K562 (cell line): ENCODE results near the gene CLIP4. TPM values are rescaled to one million over a fixed set of nuclear protein-coding genes. Genes with fewer than 3 reads are reported as not detected.

ENCODE experiments used
- ATAC-seq: fragments of 200-7000 bp; cut with Tn5 transposase; 3 replicates; pipeline ENCODE4 v1.9.1; 2020; ENCODE audit warnings: moderate library complexity
- BruUV-seq: library from RNA; stranded (reverse); fragments of 400-500 nt; replicated peaks from 2 replicates; lab custom pipeline; 2021; lab: Mats Ljungman, UMichigan
- CTCF ChIA-PET: fragments of 300-600 bp; formaldehyde crosslinking; extraction: SDS; loops from one replicate; lab custom pipeline; 2021; ENCODE audit warnings: low intra/inter-chr PET ratio; lab: Yijun Ruan, JAX
- POLR2A ChIA-PET: fragments of 300-600, 350-650 bp; sonication (Branson Sonifier 250); formaldehyde crosslinking; extraction: SDS; loops from one replicate; lab custom pipeline; 2021; ENCODE audit warnings: antibody characterized with exemption, inconsistent platforms; lab: Yijun Ruan, JAX
- DNase-seq, 4 experiments: peaks; one replicate each; pipeline versions ENCODE4 v3.0.0 to v3.0.0-alpha.2; 2011 to 2018; ENCODE audit warnings: low spot score in 3 of 4, mixed read lengths in 3 of 4; ENCODE audit errors: extremely low read depth in 1 of 4
- FAIRE-seq: peaks from 2 replicates; lab custom pipeline; 2011; peaks lifted over from hg19 to GRCh38; lab: Jason Lieb, UNC
- H2AFZ ChIP-seq: 2 replicates; pipeline ENCODE4 v1.6.0; 2011; ENCODE audit warnings: low read depth, low read length, control low read depth, inconsistent platforms
- H3K27ac ChIP-seq: fragments of 200-600 bp; 3 replicates; pipeline ENCODE4 v1.8.0; 2011; ENCODE audit warnings: low read depth, mild to moderate bottlenecking, control low read depth, inconsistent platforms, low read length, moderate library complexity, mixed read lengths; ENCODE audit errors: extremely low read depth
- H3K27me3 ChIP-seq, 2 experiments: fragments of 300-600 bp in 1 of 2; 2 replicates in 1 of 2; 3 replicates in 1 of 2; pipeline versions ENCODE4 v1.6.0 to v1.8.0; 2011; ENCODE audit warnings: inconsistent platforms in 2 of 2, low read length in 2 of 2, mild to moderate bottlenecking in 1 of 2, mixed read lengths in 1 of 2, moderate library complexity in 1 of 2; ENCODE audit not compliant: control insufficient read depth in 2 of 2, insufficient read depth in 2 of 2
- H3K36me3 ChIP-seq: fragments of 300-600 bp; 3 replicates; pipeline ENCODE4 v1.8.0; 2011; ENCODE audit warnings: mild to moderate bottlenecking, low read length, inconsistent platforms; ENCODE audit not compliant: control insufficient read depth, insufficient read depth
- H3K4me1 ChIP-seq, 2 experiments: fragments of 200-600 bp in 1 of 2; replicated peaks in 1 of 2; 2 replicates in 1 of 2; 3 replicates in 1 of 2; pipeline versions ENCODE4 v1.5.1 to v1.8.0; 2011; ENCODE audit warnings: inconsistent platforms in 2 of 2, low read length in 2 of 2, mild to moderate bottlenecking in 1 of 2, mixed read lengths in 1 of 2, moderate library complexity in 1 of 2; ENCODE audit not compliant: control insufficient read depth in 2 of 2, insufficient read depth in 2 of 2
- H3K4me2 ChIP-seq: 2 replicates; pipeline ENCODE4 v1.6.1; 2011; ENCODE audit warnings: low read length, control low read depth, inconsistent platforms, mixed read lengths; ENCODE audit not compliant: insufficient read depth
- H3K4me3 ChIP-seq: fragments of 200-600 bp; sonication (generic), shearing (Covaris generic); 2 replicates; pipeline ENCODE4 v1.5.1; 2016; ENCODE audit warnings: control low read depth, inconsistent platforms
- H3K79me2 ChIP-seq: fragments of 200-600 bp; 3 replicates; pipeline ENCODE4 v1.8.0; 2011; ENCODE audit warnings: low read length, inconsistent platforms; ENCODE audit not compliant: control insufficient read depth, insufficient read depth
- H3K9ac ChIP-seq, 2 experiments: 2 replicates each; pipeline versions ENCODE4 v1.6.0 to v1.6.1; 2011; ENCODE audit warnings: low read depth in 2 of 2, low read length in 2 of 2, control low read depth in 1 of 2, inconsistent platforms in 1 of 2, mild to moderate bottlenecking in 1 of 2, mixed read lengths in 1 of 2; ENCODE audit not compliant: insufficient read depth in 1 of 2
- H3K9me1 ChIP-seq: one replicate; pipeline ENCODE4 v1.6.0; 2011; ENCODE audit warnings: inconsistent platforms, mild to moderate bottlenecking, low read length, moderate library complexity; ENCODE audit not compliant: control insufficient read depth, insufficient read depth
- H3K9me3 ChIP-seq: replicated peaks from 2 replicates; pipeline ENCODE4 v1.5.1; 2011; ENCODE audit warnings: low read depth, low read length, inconsistent platforms; ENCODE audit not compliant: control insufficient read depth, insufficient read depth
- H4K20me1 ChIP-seq: replicated peaks from 2 replicates; pipeline ENCODE4 v1.6.1; 2011; ENCODE audit warnings: low read length, inconsistent platforms, mixed read lengths; ENCODE audit not compliant: control insufficient read depth, insufficient read depth
- C11orf30 ChIP-seq: fragments of 450-650 bp; IDR thresholded peaks from 2 replicates; pipeline ENCODE4 v1.6.1; 2016; ENCODE audit warnings: low read depth, mild to moderate bottlenecking
- KDM5B ChIP-seq: fragments of 200-600 bp; sonication (generic); IDR thresholded peaks from 2 replicates; pipeline ENCODE4 v1.6.1; 2012; ENCODE audit warnings: low read depth, mild to moderate bottlenecking, moderate library complexity, low read length, control low read depth, inconsistent platforms; ENCODE audit not compliant: insufficient replicate concordance
- MAFF ChIP-seq: IDR thresholded peaks from 2 replicates; pipeline ENCODE4 v1.6.1; 2012; ENCODE audit warnings: low read length, improper control_type of control experiment
- MAFG ChIP-seq: fragments of 450-650 bp; conservative IDR thresholded peaks from 2 replicates; pipeline ENCODE4 v1.6.1; 2016; ENCODE audit warnings: missing genetic modification characterization, missing compliant biosample characterization
- MAFK ChIP-seq: IDR thresholded peaks from 2 replicates; pipeline ENCODE4 v1.6.1; 2011; ENCODE audit warnings: low read length, improper control_type of control experiment
- TCF3 ChIP-seq: sonication (generic); formaldehyde crosslinking; IDR thresholded peaks from 2 replicates; pipeline ENCODE4 v1.4.0; 2020; ENCODE audit warnings: mild to moderate bottlenecking, missing genetic modification reagents
- ZBTB7A ChIP-seq: IDR thresholded peaks from 2 replicates; pipeline ENCODE4 v1.6.1; 2011; ENCODE audit warnings: low read depth, mild to moderate bottlenecking, low read length, moderate library complexity, borderline replicate concordance; ENCODE audit not compliant: control insufficient read depth
- ZNF316 ChIP-seq: fragments of 450-650 bp; IDR thresholded peaks from 2 replicates; pipeline ENCODE4 v1.6.1; 2016
- WGBS: fragments of 100-300 bp; shearing (Covaris generic); methylation state at CpG from one replicate; pipeline ENCODE4 v1.1.6; 2016; ENCODE audit warnings: low coverage, mixed read lengths; ENCODE audit not compliant: insufficient coverage; ENCODE audit errors: missing lambda C conversion rate; 5-methylcytosine and 5-hydroxymethylcytosine counted together
- in situ Hi-C: fragments of 300-500 bp; cut with MboI; formaldehyde crosslinking; loops from 4 replicates; pipeline ENCODE4 v1.15.0; 2018; ENCODE audit warnings: inconsistent platforms, mixed read lengths
- intact Hi-C: fragments of 100-400 bp; cut with micrococcal nuclease; formaldehyde crosslinking; loops from 2 replicates; pipeline ENCODE4 v1.14.2; 2022
- polyA plus RNA-seq, 8 experiments: library from polyadenylated mRNA; depleted of rRNA in 4 of 8; stranded (reverse) in 5 of 8; unstranded in 3 of 8; fragments of >200 nt; fragmentation: Nextera tagmentation in 2 of 8; fragmentation: Illumina TruSeq in 1 of 8; extraction: Ambion mirVana in 2 of 8; extraction: Trizol in 1 of 8; gene quantifications; 2 replicates each; pipeline versions ENCODE4 v1.2.1 to v1.2.3, GENCODE V29; 2011 to 2014; ENCODE audit warnings: inconsistent platforms in 1 of 8, missing spikeins in 1 of 8
- total RNA-seq, 7 experiments: library from RNA; depleted of rRNA in 6 of 7; stranded (reverse); fragments of >200 nt in 6 of 7; fragmentation: Illumina TruSeq in 2 of 7; extraction: Trizol in 2 of 7; gene quantifications; 2 replicates each; pipeline versions ENCODE4 v1.2.1 to v1.2.3, GENCODE V29; 2011 to 2021; ENCODE audit warnings: low replicate concordance in 1 of 7

CLIP4 gene
- total and polyA plus RNA-seq, 9 of the 15 experiments (the other 6 are each of a cell fraction or from before 2014, with no cell fraction given), result 0.03 to 0.38 (median 0.13) TPM; not detected in 5

- no peak overlapping the region for H2AFZ ChIP-seq
- TF ChIP-seq MAFF, result peak; percentile 13; the same call in 1 of the 2 replicates
- peak; percentile 87 for TF ChIP-seq ZNF316
- TF ChIP-seq KDM5B, result no peak
- no peak for TF ChIP-seq ZBTB7A
- TF ChIP-seq C11orf30, result peak; percentile 71
- TF ChIP-seq MAFG (tag), result peak; percentile 69
- TF ChIP-seq TCF3 (CRISPR knock-in tag), result no peak
- TF ChIP-seq MAFK, result peak; percentile 17; the same call in 1 of the 2 replicates
- H4K20me1 ChIP-seq, result no peaks in the 10 kb centered on the region
- no peaks in the 10 kb centered on the region for H3K4me1 ChIP-seq
- DNase-seq (no peak), ATAC-seq (no peak), FAIRE-seq (no peak)
- H3K4me2 ChIP-seq, result no peak overlapping the region
- CTCF ChIA-PET, result no interaction called here
- H3K9me3 ChIP-seq, result no peaks in the 10 kb centered on the region
- H3K79me2 ChIP-seq, result no peaks in the 10 kb centered on the region
- H3K27me3 ChIP-seq, result peaks cover 7 to 10% of the 10 kb centered on the region in 2 experiments; a peak in 3 of 5 replicates
- H3K9me1 ChIP-seq, result no peaks in the 10 kb centered on the region
- POLR2A ChIA-PET, result interaction anchor here (0.5 to 1.5 kb wide), 3 partner anchors 9 to 182 kb away, joined by 3 to 4 read pairs (median 4); no protein-coding TSS in a partner anchor
- no TSS peak for BruUV-seq
- no peak overlapping the region for H3K9ac ChIP-seq
- 10% methylated on average over 3 of the region's 3 CpGs for WGBS
- in situ Hi-C loops, result no loop called here
- no peak overlapping the region for H3K27ac ChIP-seq
- no peaks in the 10 kb centered on the region for H3K36me3 ChIP-seq
- H3K4me3 ChIP-seq, result no peak overlapping the region
- intact Hi-C loops, result loop anchor here (10.0 kb wide), 2 partner anchors 118 to 608 kb away; partner anchors contain the start of gene PCARE
Observed at GRCh38 chr2:29192526-29192925, 77.3 kb downstream of the CLIP4 start.
